H9 (cell line): ENCODE data around the gene SOHLH1. TPM values are rescaled to one million over a fixed set of nuclear protein-coding genes. Genes with fewer than 3 reads are reported as not detected.

Experiments
- DNase-seq: peaks from one replicate; pipeline ENCODE4 v3.0.0-alpha.2; 2017
- H2AFZ ChIP-seq: one replicate; pipeline ENCODE4 v1.6.1; 2013; ENCODE audit warnings: mild to moderate bottlenecking, low read length, control low read depth, moderate library complexity
- H2AK5ac ChIP-seq: 2 replicates; pipeline ENCODE4 v1.6.1; 2013; ENCODE audit warnings: low read length, control low read depth, mixed read lengths; ENCODE audit not compliant: insufficient read length
- H2BK120ac ChIP-seq: one replicate; pipeline ENCODE4 v1.6.1; 2013; ENCODE audit warnings: low read depth, mild to moderate bottlenecking, low read length, control low read depth, inconsistent platforms; ENCODE audit not compliant: poor library complexity, severe bottlenecking
- H2BK12ac ChIP-seq: 2 replicates; pipeline ENCODE4 v1.6.1; 2013; ENCODE audit warnings: low read length, control low read depth, mixed read lengths, low read depth; ENCODE audit not compliant: insufficient read length
- H2BK15ac ChIP-seq: 2 replicates; pipeline ENCODE4 v1.6.1; 2013; ENCODE audit warnings: low read depth, low read length, control low read depth
- H2BK20ac ChIP-seq: one replicate; pipeline ENCODE4 v1.6.1; 2013; ENCODE audit warnings: low read depth, mild to moderate bottlenecking, low read length, control low read depth, inconsistent platforms; ENCODE audit not compliant: poor library complexity, severe bottlenecking
- H2BK5ac ChIP-seq: 2 replicates; pipeline ENCODE4 v1.6.1; 2013; ENCODE audit warnings: low read length, control low read depth, mixed read lengths; ENCODE audit not compliant: insufficient read length
- H3K14ac ChIP-seq: 2 replicates; pipeline ENCODE4 v1.6.1; 2013; ENCODE audit warnings: low read length, control low read depth; ENCODE audit not compliant: insufficient read depth
- H3K18ac ChIP-seq: 2 replicates; pipeline ENCODE4 v1.6.1; 2013; ENCODE audit warnings: low read depth, mild to moderate bottlenecking, mixed read lengths, low read length, control low read depth; ENCODE audit not compliant: insufficient read length
- H3K23ac ChIP-seq: 2 replicates; pipeline ENCODE4 v1.6.1; 2013; ENCODE audit warnings: low read length, control low read depth, mixed read lengths, low read depth; ENCODE audit not compliant: insufficient read length
- H3K23me2 ChIP-seq: 2 replicates; pipeline ENCODE4 v1.6.1; 2013; ENCODE audit warnings: low read depth, mild to moderate bottlenecking, mixed read lengths, low read length, control low read depth; ENCODE audit not compliant: insufficient read length, poor library complexity, severe bottlenecking
- H3K27ac ChIP-seq: 2 replicates; pipeline ENCODE4 v1.5.1; 2013; ENCODE audit warnings: low read length, control low read depth, mixed read lengths, low read depth; ENCODE audit not compliant: insufficient read length
- H3K27me3 ChIP-seq: 2 replicates; pipeline ENCODE4 v1.6.1; 2013; ENCODE audit warnings: low read length, control low read depth, inconsistent platforms; ENCODE audit not compliant: insufficient read depth
- H3K4ac ChIP-seq: 2 replicates; pipeline ENCODE4 v1.6.1; 2013; ENCODE audit warnings: low read depth, mild to moderate bottlenecking, control low read depth, inconsistent platforms, low read length, moderate library complexity
- H3K4me1 ChIP-seq: 2 replicates; pipeline ENCODE4 v1.6.1; 2013; ENCODE audit warnings: low read length, control low read depth, inconsistent platforms; ENCODE audit not compliant: insufficient read depth
- H3K4me2 ChIP-seq: 2 replicates; pipeline ENCODE4 v1.6.1; 2013; ENCODE audit warnings: low read length, control low read depth, mixed read lengths; ENCODE audit not compliant: insufficient read length, insufficient read depth
- H3K56ac ChIP-seq: 2 replicates; pipeline ENCODE4 v1.6.1; 2013; ENCODE audit warnings: low read depth, mild to moderate bottlenecking, mixed read lengths, low read length, control low read depth; ENCODE audit not compliant: insufficient read length
- H3K79me1 ChIP-seq: 2 replicates; pipeline ENCODE4 v1.6.1; 2013; ENCODE audit warnings: low read depth, mild to moderate bottlenecking, moderate library complexity, low read length, control low read depth, inconsistent platforms; ENCODE audit not compliant: insufficient read depth, poor library complexity, severe bottlenecking
- H3K79me2 ChIP-seq: 2 replicates; pipeline ENCODE4 v1.6.1; 2013; ENCODE audit warnings: low read length, control low read depth, inconsistent platforms; ENCODE audit not compliant: insufficient read depth
- H3K9ac ChIP-seq: 2 replicates; pipeline ENCODE4 v1.6.1; 2013; ENCODE audit warnings: low read length, control low read depth, mixed read lengths; ENCODE audit not compliant: insufficient read length; ENCODE audit errors: extremely low read depth
- H3K9me3 ChIP-seq: one replicate; pipeline ENCODE4 v1.6.1; 2013; ENCODE audit warnings: low read depth, low read length, inconsistent platforms; ENCODE audit not compliant: control insufficient read depth
- H3T11ph ChIP-seq: one replicate; pipeline ENCODE4 v1.6.1; 2013; ENCODE audit warnings: mild to moderate bottlenecking, low read length, control low read depth, inconsistent platforms
- H4K20me1 ChIP-seq: one replicate; pipeline ENCODE4 v1.6.1; 2013; ENCODE audit not compliant: control insufficient read depth, insufficient read length, insufficient read depth
- H4K5ac ChIP-seq: 2 replicates; pipeline ENCODE4 v1.6.1; 2013; ENCODE audit warnings: low read depth, mild to moderate bottlenecking, mixed read lengths, low read length, control low read depth; ENCODE audit not compliant: insufficient read length
- H4K8ac ChIP-seq: replicated peaks from 2 replicates; pipeline ENCODE4 v1.6.1; 2013; ENCODE audit warnings: low read length, control low read depth, mixed read lengths, low read depth; ENCODE audit not compliant: insufficient read length
- H4K91ac ChIP-seq: 2 replicates; pipeline ENCODE4 v1.6.1; 2013; ENCODE audit warnings: low read depth, mild to moderate bottlenecking, moderate library complexity, mixed read lengths, low read length, control low read depth; ENCODE audit not compliant: insufficient read length
- H3K27ac Mint-ChIP-seq, 3 experiments: 2 replicates in 2 of 3; 3 replicates in 1 of 3; pipeline ENCODE4 v1.8.0; 2020 to 2021; ENCODE audit warnings: mixed read lengths in 3 of 3, mild to moderate bottlenecking in 1 of 3, moderate library complexity in 1 of 3
- H3K27me3 Mint-ChIP-seq: 2 replicates; pipeline ENCODE4 v1.8.0; 2021; ENCODE audit warnings: low read depth, mild to moderate bottlenecking, moderate library complexity, mixed read lengths
- H3K36me3 Mint-ChIP-seq, 3 experiments: 2 replicates in 2 of 3; 3 replicates in 1 of 3; pipeline ENCODE4 v1.8.0; 2020 to 2021; ENCODE audit warnings: low read depth in 3 of 3, mixed read lengths in 3 of 3; ENCODE audit not compliant: insufficient read depth in 1 of 3
- H3K4me1 Mint-ChIP-seq, 2 experiments: 2 replicates each; pipeline ENCODE4 v1.8.0; 2020; ENCODE audit warnings: mixed read lengths in 2 of 2
- H3K4me3 Mint-ChIP-seq, 2 experiments: 2 replicates in 1 of 2; 3 replicates in 1 of 2; pipeline ENCODE4 v1.8.0; 2020 to 2021; ENCODE audit warnings: mild to moderate bottlenecking in 2 of 2, mixed read lengths in 2 of 2, moderate library complexity in 1 of 2
- H3K9me3 Mint-ChIP-seq, 2 experiments: 2 replicates in 1 of 2; 3 replicates in 1 of 2; pipeline ENCODE4 v1.8.0; 2020; ENCODE audit warnings: mild to moderate bottlenecking in 2 of 2, mixed read lengths in 2 of 2, moderate library complexity in 1 of 2
- CTCF ChIP-seq: fragments of 200-600 bp; sonication (generic); conservative IDR thresholded peaks from 3 replicates; pipeline ENCODE4 v1.8.0; 2021; ENCODE audit warnings: antibody characterized with exemption, mild to moderate bottlenecking
- whole genome bisulfite sequencing: extraction: QIAGEN DNeasy Blood & Tissue Kit; methylation state at CpG from one replicate; pipeline ENCODE4 v1.1.7; 2013; ENCODE audit warnings: missing lambda C conversion rate, low lambda C conversion rate, mixed read lengths; ENCODE audit not compliant: insufficient read length; ENCODE audit errors: extremely low coverage; 5-methylcytosine and 5-hydroxymethylcytosine counted together
- total RNA-seq: library from RNA; stranded (reverse); gene quantifications from 2 replicates; pipeline ENCODE4 v1.2.1, GENCODE V29; 2021

The SOHLH1 gene
- total RNA-seq, 1 experiment from 2014 or later = not detected

GRCh38 chr9:135746565-135746964 is 47.3 kb upstream of the SOHLH1 start:
- Histone ChIP-seq H4K91ac (no peak overlapping the region), H3K27me3 (no peaks in the 10 kb centered on the region), H3K23ac (no peak overlapping the region), H3K14ac (no peak overlapping the region), H3K27ac (no peak overlapping the region), H2BK12ac (no peak overlapping the region), H2BK5ac (no peak overlapping the region), H3K18ac (no peak overlapping the region), H3K4me1 (no peaks in the 10 kb centered on the region), H2AFZ (no peak overlapping the region), H4K5ac (no peak overlapping the region), H4K8ac (no peak overlapping the region), H3K9me3 (no peaks in the 10 kb centered on the region), H2AK5ac (no peak overlapping the region), H2BK15ac (no peak overlapping the region), H3T11ph (no peak overlapping the region), H3K79me2 (no peaks in the 10 kb centered on the region), H2BK20ac (no peak overlapping the region), H3K4ac (no peak overlapping the region), H4K20me1 (no peaks in the 10 kb centered on the region), H3K56ac (no peak overlapping the region), H3K4me2 (no peak overlapping the region), H3K23me2 (no peaks in the 10 kb centered on the region), H3K9ac (no peak overlapping the region), H3K79me1 (no peaks in the 10 kb centered on the region), H2BK120ac (no peak overlapping the region)
- Mint-ChIP-seq H3K27me3 (no peaks in the 10 kb centered on the region), H3K4me1 (peaks cover 0 to 9% of the 10 kb centered on the region in 2 experiments; a peak in 2 of 4 replicates), H3K4me3 (no peak overlapping the region), H3K36me3 (no peaks in the 10 kb centered on the region), H3K9me3 (no peaks in the 10 kb centered on the region), H3K27ac (no peak overlapping the region; a peak in 2 of 7 replicates)
- no CpG with 5 or more reads among the region's 9 CpGs for WGBS
- TF ChIP-seq CTCF = no peak
- no peak for DNase-seq
